Stimulated activated CD4-positive, alpha-beta T cell treated with anti-CD3 and anti-CD28 coated beads, Interleukin-2, amount 100 ng/mL, for 4 hours (primary cell): ENCODE results near the gene DHFR.

Source experiments
- DNase-seq: peaks from one replicate; pipeline ENCODE4 v3.0.0-alpha.2; 2020; ENCODE audit warnings: low read depth

Gene DHFR

GRCh38 chr5:80654054-80654390 lies 761 bp downstream of the DHFR start:
- DNase-seq = no peak

GRCh38 chr5:80653502-80653901 lies 1.3 kb downstream of the DHFR start:
- DNase-seq = no peak

GRCh38 chr5:80646926-80647325 lies 7.9 kb downstream of the DHFR start:
- no peak for DNase-seq

- DNase-seq = no peak
Measured at GRCh38 chr5:80644900-80645299, 9.9 kb downstream of the DHFR start.

DNA sequence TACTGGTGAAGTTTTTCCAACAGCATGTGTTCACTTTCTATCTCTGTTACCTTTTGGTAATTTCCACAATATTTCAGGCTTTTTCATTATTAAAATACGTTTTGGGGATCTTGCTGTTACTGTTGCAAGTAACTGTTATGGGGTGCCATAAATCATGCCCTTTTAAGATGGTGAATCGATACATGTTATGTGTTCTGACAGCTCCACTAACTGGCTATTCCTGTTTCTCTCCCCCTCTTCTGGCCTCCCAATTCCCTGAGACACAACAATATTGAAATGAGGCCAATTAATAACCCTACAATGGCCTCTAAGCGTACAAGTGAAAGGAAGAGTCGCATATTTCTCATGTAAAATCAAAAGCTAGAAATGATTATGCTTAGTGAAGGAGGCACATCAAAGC lies 13.4 kb downstream of the DHFR start:
- DNase-seq = no peak

DNA sequence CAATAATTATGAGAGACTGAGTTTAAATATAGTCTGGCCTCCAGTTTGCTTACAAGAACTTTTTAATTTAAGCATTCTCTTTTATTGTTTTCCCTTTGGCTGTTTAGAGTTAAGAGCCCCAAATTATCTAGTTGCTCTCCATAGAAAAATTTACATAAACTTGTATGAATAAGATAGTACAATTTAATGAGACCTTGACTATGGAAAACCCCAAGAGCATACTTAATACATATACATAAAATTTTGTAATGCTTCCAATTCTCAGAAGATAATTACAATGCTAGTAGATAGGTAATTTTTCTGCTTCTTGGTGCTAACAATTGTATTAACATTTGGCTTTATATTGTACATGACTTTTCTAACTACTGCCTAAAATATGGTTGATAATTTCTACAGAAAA lies 20.6 kb downstream of the DHFR start:
- no peak for DNase-seq

DNA sequence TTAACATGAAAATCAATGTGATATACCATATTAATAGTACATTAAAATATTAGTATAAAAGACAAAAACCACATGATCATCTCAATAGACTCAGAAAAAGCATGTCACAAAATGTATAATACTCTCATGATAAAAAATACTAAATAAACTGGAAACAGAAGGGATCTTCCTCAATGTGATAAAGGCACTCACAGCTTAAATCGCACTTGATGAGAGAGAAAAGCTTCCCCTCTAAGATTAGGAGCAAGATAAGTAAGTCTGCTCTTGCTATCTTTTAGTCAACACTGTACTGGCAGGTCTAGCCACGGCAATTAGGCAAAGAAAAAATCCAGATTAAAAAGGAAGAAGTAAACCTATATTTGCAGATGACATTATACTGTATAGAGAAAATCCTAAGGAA lies 22.1 kb downstream of the DHFR start:
- DNase-seq = no peak

DNA sequence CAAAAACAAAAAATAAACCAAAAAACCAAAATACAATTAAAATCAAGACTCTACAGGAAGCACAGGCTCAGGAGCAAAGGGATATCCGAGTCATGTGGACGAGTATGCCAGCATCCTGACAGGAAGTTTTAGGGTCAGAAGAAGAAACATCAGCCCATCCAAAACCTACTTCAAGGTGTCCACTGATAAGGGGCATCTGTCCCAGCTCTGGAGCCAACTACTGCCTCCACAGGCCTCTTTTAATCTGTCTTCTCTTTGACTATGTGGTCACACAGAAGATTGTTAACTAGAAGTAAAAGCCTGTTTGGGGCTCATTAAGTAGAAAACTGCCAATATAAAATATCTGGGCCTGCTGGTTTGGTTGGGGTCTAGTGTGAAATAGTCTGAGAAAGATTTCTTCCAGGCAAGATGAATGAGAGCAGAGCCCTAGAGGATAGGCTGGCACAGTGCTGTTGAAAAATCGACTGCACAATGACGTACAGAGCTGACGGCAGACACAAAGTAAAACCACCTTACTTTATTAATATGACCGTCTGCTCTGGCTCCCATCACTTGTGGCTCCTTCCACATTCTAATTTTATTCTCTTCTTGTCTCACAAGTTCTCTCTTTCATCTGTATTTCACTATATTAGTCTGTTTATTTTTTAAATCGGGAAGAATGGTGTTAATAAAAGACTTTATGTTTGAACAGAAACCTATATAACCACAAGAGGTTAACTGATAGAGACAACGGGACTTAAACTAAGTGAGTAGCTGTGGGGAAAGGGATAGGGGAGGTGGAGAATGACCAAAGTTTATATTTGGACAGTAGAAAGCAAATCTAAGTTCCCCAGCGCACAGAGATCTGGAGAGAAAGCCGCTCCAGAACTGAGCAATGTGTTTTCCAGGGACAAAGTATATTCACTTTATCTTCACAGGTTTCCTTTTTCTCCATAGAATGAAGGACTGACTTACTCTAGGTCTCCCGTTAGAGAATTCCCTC lies 23.2 kb downstream of the DHFR start:
- DNase-seq = no peak

- no peak for DNase-seq
Measured at GRCh38 chr5:80629281-80629680, 25.5 kb downstream of the DHFR start.

- no peak for DNase-seq
Measured at GRCh38 chr5:80625230-80625629, 29.6 kb downstream of the DHFR start.

GRCh38 chr5:80623999-80624398 lies 30.8 kb downstream of the DHFR start:
- DNase-seq = no peak

DNA sequence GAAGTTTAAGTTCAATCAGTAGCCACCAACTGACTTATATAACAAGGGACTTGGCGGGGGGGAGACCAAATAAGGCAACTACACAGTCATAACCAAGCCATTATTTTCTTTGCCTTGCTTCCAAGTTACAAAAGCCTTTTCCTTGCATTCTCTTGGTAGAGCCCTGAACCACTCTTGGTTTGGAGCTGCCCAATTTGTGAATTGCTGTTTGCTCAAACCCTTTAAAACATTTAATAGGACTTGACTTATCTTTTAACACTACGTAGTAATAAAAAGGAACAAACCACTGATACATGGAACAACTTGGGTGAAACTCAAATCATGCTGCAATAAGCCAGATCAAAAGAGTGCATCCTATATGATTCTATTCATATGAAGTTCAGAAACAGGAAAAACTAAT lies 32.0 kb downstream of the DHFR start:
- no peak for DNase-seq

GRCh38 chr5:80620211-80620610 lies 34.6 kb downstream of the DHFR start:
- no peak for DNase-seq

GRCh38 chr5:80619086-80619485 lies 35.7 kb downstream of the DHFR start:
- DNase-seq = no peak

DNA sequence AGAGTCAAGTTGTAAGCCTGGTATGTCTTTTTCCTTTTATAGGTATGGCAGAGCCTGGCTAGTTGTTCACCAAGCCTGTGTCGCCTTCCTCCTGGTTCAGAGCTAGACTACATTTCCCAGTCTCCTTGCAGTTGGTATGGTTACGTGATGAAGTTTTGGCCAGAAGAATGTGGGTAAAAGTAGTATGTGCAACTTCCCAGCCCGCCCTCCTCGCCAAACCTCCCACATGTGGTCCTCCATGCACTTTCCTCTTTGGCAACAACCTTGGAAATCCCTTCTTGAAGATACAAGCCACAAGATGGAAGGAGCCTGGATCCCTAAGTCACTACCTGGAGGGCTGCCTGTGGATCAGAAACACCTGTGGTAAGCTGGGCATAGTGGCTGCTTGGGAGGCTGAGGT lies 36.3 kb downstream of the DHFR start:
- DNase-seq = no peak

DNA sequence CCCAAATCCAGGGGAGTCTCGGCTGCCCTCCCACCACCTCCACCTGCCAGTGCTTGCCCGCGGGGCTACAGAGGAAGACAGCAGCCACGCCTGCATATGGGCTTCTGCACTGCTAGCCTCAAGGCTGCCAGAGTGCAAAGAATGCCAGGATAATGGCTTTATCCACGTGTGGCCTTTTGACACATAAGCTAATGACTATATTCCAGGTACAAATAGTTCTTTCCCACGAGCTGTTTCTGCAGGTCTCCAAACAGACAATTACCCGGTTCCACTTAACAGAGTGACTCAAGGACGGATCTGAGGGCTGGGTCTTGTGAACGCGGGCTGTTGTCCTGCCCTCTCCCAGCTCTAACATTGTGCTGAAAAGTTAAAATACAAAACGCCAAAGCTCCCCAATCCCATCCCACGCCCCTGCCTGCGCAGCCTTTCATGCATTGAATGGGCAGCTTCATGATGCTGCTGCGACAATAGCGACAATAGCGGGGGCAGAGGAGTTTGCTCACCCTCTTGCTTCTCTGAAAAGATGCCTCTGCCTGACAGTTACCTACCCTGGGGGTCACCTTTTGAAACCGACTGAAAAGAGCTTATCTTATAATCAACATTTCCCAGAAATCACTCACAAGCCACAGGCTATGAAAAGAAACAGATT lies 39.4 kb downstream of the DHFR start:
- no peak for DNase-seq

- no peak for DNase-seq
Measured at GRCh38 chr5:80609692-80610091, 45.1 kb downstream of the DHFR start.

- DNase-seq = no peak
Measured at GRCh38 chr5:80608731-80609130, 46.1 kb downstream of the DHFR start.

DNA sequence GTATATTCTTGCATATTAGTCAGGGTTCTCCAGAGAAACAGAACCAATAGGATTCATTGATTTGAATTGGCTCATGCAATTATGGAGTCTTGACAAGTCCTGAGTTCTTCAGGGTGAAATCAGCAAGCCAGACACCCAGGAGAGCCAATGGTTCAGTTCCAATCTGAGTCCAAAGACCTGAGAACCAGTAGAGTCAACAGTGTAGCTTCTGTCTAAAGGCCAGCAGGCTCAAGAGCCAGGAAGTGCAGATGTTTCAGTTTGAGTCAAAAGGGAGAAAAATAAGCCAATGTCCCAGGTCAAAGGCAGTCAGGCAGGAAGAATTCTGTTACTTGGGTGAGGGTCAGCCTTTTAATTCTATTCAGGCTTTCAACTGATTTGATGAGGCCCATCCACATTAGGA lies 47.0 kb downstream of the DHFR start:
- no peak for DNase-seq

DNA sequence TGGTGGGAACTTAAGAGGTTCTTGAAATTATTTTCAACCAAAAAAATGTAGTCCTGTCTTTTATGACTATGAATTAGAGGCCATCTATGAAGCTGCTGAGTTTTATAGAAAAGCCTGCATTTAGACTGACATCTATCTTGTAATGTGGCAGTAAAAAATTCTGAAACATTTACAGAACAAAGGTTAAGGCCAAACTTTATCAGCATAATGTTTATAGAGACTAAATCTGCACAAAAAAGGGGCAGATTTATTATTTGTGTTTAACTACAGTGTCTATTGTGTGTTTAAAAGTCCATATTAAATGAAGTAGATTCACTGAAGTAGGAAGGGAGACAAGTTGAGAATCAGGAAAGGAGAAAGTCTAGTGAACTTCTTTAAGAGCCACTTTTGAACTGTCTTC lies 47.4 kb downstream of the DHFR start:
- no peak for DNase-seq

DNA sequence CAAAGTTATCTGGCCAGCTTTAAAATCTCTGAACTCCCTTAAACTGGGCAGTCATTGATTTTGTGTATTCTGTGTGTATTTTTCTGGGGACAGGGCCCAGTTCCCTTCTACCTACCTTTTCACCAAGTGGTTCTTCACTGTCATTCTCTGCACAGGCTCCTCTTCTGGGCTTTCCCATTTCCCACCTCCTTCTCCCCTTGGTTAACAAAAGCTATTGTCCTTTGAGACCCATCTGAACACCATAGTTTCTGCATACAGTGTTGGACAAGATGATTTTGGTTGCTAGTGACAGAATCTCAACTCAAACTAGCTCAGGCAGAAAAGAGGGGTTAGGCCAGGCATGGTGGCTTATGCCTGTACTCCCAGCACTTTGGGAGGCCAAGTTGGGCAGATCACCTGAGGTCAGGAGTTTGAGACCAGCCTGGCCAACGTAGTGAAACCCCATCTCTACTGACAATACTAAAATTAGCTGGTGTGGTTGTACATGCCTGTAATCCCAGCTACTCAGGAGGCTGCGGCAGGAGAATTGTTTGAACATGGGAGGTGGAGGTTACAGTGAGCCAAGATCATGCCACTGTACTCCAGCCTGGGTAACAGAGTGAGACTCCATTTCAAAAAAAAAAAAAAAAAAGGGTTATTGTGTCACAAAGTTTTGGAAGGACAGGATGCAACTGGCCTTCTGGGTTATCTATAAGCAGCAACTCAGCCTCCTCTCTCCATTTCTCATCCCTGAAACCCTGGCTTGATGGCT lies 53.7 kb downstream of the DHFR start:
- no peak for DNase-seq

GRCh38 chr5:80597500-80597899 lies 57.3 kb downstream of the DHFR start:
- no peak for DNase-seq

DNA sequence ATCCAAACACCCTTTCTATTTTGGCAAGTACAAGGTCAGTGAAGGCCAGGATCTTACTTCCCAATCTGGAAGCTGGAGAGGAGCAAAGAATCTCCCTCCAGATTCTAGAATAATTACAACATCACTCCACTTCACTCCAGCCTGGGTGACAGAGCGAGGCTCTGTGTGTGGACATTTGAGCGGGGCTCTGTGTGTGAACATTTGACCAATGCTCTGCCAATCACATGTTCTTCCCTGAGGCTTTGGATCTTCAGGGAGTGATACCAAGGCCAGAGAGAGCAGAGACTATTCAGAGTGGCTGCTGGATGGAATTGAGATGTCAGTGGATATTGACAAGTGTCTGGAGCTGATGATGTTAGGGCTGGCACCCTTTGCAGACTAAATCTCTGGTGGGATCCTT lies 60.0 kb downstream of the DHFR start:
- no peak for DNase-seq
